ENCODE data around the gene LMX1A.

- TF ChIP-seq, protein P1, sequence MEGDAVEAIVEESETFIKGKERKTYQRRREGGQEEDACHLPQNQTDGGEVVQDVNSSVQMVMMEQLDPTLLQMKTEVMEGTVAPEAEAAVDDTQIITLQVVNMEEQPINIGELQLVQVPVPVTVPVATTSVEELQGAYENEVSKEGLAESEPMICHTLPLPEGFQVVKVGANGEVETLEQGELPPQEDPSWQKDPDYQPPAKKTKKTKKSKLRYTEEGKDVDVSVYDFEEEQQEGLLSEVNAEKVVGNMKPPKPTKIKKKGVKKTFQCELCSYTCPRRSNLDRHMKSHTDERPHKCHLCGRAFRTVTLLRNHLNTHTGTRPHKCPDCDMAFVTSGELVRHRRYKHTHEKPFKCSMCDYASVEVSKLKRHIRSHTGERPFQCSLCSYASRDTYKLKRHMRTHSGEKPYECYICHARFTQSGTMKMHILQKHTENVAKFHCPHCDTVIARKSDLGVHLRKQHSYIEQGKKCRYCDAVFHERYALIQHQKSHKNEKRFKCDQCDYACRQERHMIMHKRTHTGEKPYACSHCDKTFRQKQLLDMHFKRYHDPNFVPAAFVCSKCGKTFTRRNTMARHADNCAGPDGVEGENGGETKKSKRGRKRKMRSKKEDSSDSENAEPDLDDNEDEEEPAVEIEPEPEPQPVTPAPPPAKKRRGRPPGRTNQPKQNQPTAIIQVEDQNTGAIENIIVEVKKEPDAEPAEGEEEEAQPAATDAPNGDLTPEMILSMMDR (IDR thresholded peaks at IDR 0.05; ENCODE audit: low read depth, low read length), result no peak
- TF ChIP-seq POLR2A (IDR thresholded peaks at IDR 0.05; ENCODE audit: extremely low read depth, insufficient read length) (no peak), MYC (IDR thresholded peaks at IDR 0.05; ENCODE audit: low read depth, low read length) (no peak)
Observed at GRCh38 chr1:165376041-165376810, 19.7 kb upstream of the LMX1A start.

Data from NB4 (cell line).